ENCODE data around the gene COL18A1. TPM values are rescaled to one million over a fixed set of nuclear protein-coding genes. Genes with fewer than 3 reads are reported as not detected.
"Not testable (repeated sequence)": the region's sequence is repeated elsewhere in the genome, so short reads cannot be mapped to it uniquely, and the experiment has no call there.

COL18A1 gene
- polyA plus RNA-seq, 4 donors, result 2.2 to 34.3 (median 16.5) TPM

DNA sequence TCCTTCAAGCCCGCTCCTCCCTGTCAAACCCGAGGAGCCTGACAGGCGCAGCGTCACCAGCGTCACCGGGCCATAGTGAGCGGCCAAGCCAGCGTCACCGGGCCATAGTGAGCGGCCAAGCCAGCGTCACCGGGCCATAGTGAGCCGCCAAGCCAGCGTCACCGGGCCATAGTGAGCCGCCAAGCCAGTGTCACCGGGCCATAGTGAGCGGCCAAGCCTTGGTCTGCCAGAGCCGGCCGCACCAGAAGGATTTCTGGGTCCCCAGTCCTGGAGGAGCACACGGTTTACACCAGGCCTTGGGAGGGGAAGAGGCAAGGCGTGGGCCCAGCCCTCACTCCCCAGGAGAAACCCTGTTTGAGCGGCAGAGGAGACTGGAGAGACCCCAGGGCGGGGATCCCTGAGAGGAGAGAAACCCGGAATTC, 39.8 kb upstream of the COL18A1 start:
- H3K27ac ChIP-seq (ENCODE audit: low read depth in 1 of 3, low read length in 2 of 3), result peak overlapping the region in 1 of 3 donors; percentile 91
- WGBS, 3 donors, result 91 to 94% (median 92%) methylated on average over 25 of the region's 25 CpGs
- H3K4me1 ChIP-seq (ENCODE audit: control insufficient read depth in 3 of 3, insufficient read depth in 2 of 3, low read depth in 1 of 3, low read length in 2 of 3), result peaks cover 0 to 15% (median 0%) of the 10 kb centered on the region in 3 donors
- H3K4me3 ChIP-seq (ENCODE audit: low read depth in 1 of 3, low read length in 3 of 3), result no peak overlapping the region
- H3K9me3 ChIP-seq (ENCODE audit: control insufficient read depth in 2 of 2, insufficient read depth in 1 of 2, low read depth in 1 of 2, low read length in 1 of 2), result no peaks in the 10 kb centered on the region
- no peaks in the 10 kb centered on the region for H3K36me3 ChIP-seq (ENCODE audit: control insufficient read depth in 3 of 3, insufficient read depth in 2 of 3, low read depth in 1 of 3, low read length in 3 of 3)
- DNase-seq (no peak), FAIRE-seq (no peak)
- no peaks in the 10 kb centered on the region for H3K27me3 ChIP-seq (ENCODE audit: control insufficient read depth in 3 of 3, insufficient read depth in 3 of 3, low read length in 3 of 3)

DNA sequence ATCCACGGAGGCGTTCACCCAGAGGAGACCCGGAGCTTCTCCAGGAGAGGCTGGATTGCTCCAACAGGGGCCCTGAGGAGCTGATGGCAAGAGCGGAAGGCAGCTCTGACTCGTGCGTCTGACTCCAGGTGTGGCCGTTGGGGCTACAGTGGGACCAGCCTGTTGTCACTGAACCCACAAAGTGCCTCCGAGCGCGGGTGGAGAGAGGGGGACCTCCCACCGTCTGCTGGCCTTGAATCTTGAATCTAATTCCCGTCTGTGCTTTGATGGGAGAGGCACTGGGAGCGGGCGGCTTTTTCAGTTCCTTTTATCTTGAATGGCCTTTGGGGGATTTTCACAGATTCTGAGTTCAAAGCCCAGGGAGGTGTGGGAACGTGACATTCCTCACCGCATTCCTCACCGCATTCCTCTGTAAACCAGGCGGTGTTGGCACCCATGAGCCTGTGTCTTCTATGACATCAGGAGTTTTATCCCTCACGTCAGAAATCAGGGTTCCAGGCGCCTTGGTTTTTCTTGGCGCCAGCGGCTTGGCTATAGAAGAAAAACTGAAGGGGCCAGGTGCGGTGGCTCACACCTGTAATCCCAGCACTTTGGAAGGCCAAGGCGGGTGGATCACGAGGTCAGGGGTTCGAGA, 39.2 kb upstream of the COL18A1 start:
- H3K27ac ChIP-seq (ENCODE audit: low read depth in 1 of 3, low read length in 2 of 3), result peak overlapping the region in 1 of 3 donors; percentile 91
- 71 to 81% (median 74%) methylated on average over 26 of the region's 26 CpGs for WGBS, 3 donors
- FAIRE-seq (no peak), DNase-seq (peak in 1 of 2 donors; percentile 32)
- peaks cover 0 to 15% (median 0%) of the 10 kb centered on the region in 3 donors for H3K4me1 ChIP-seq (ENCODE audit: control insufficient read depth in 3 of 3, insufficient read depth in 2 of 3, low read depth in 1 of 3, low read length in 2 of 3)
- H3K27me3 ChIP-seq (ENCODE audit: control insufficient read depth in 3 of 3, insufficient read depth in 3 of 3, low read length in 3 of 3), result no peaks in the 10 kb centered on the region
- H3K4me3 ChIP-seq (ENCODE audit: low read depth in 1 of 3, low read length in 3 of 3), result no peak overlapping the region
- H3K9me3 ChIP-seq (ENCODE audit: control insufficient read depth in 2 of 2, insufficient read depth in 1 of 2, low read depth in 1 of 2, low read length in 1 of 2), result no peaks in the 10 kb centered on the region
- no peaks in the 10 kb centered on the region for H3K36me3 ChIP-seq (ENCODE audit: control insufficient read depth in 3 of 3, insufficient read depth in 2 of 3, low read depth in 1 of 3, low read length in 3 of 3)

GRCh38 chr21:45366476-45366875, 38.5 kb upstream of the COL18A1 start:
- H3K27ac ChIP-seq (ENCODE audit: low read depth in 1 of 3, low read length in 2 of 3), result peak overlapping the region in 1 of 3 donors; percentile 24
- no peaks in the 10 kb centered on the region for H3K27me3 ChIP-seq (ENCODE audit: control insufficient read depth in 3 of 3, insufficient read depth in 3 of 3, low read length in 3 of 3)
- FAIRE-seq, result no peak
- no peak overlapping the region for H3K4me3 ChIP-seq (ENCODE audit: low read depth in 1 of 3, low read length in 3 of 3)
- peaks cover 0 to 15% (median 0%) of the 10 kb centered on the region in 3 donors for H3K4me1 ChIP-seq (ENCODE audit: control insufficient read depth in 3 of 3, insufficient read depth in 2 of 3, low read depth in 1 of 3, low read length in 2 of 3)
- no peaks in the 10 kb centered on the region for H3K36me3 ChIP-seq (ENCODE audit: control insufficient read depth in 3 of 3, insufficient read depth in 2 of 3, low read depth in 1 of 3, low read length in 3 of 3)
- no peaks in the 10 kb centered on the region for H3K9me3 ChIP-seq (ENCODE audit: control insufficient read depth in 2 of 2, insufficient read depth in 1 of 2, low read depth in 1 of 2, low read length in 1 of 2)
- no peak for DNase-seq
- 90 to 92% (median 91%) methylated on average over 17 of the region's 17 CpGs for WGBS, 3 donors

GRCh38 chr21:45366931-45367401, 38.0 kb upstream of the COL18A1 start:
- FAIRE-seq (no peak), DNase-seq (no peak)
- Histone ChIP-seq H3K36me3 (ENCODE audit: control insufficient read depth in 3 of 3, insufficient read depth in 2 of 3, low read depth in 1 of 3, low read length in 3 of 3) (no peaks in the 10 kb centered on the region), H3K27ac (ENCODE audit: low read depth in 1 of 3, low read length in 2 of 3) (peak overlapping the region in 1 of 3 donors; percentile 67), H3K4me1 (ENCODE audit: control insufficient read depth in 3 of 3, insufficient read depth in 2 of 3, low read depth in 1 of 3, low read length in 2 of 3) (peaks cover 0 to 15% (median 0%) of the 10 kb centered on the region in 3 donors), H3K9me3 (ENCODE audit: control insufficient read depth in 2 of 2, insufficient read depth in 1 of 2, low read depth in 1 of 2, low read length in 1 of 2) (no peaks in the 10 kb centered on the region), H3K4me3 (ENCODE audit: low read depth in 1 of 3, low read length in 3 of 3) (no peak overlapping the region), H3K27me3 (ENCODE audit: control insufficient read depth in 3 of 3, insufficient read depth in 3 of 3, low read length in 3 of 3) (no peaks in the 10 kb centered on the region)
- 64 to 69% (median 68%) methylated on average over 14 of the region's 14 CpGs for WGBS, 3 donors

- H3K27me3 ChIP-seq (ENCODE audit: control insufficient read depth in 3 of 3, insufficient read depth in 3 of 3, low read length in 3 of 3), result no peaks in the 10 kb centered on the region
- H3K4me3 ChIP-seq (ENCODE audit: low read depth in 1 of 3, low read length in 3 of 3), result no peak overlapping the region
- H3K4me1 ChIP-seq (ENCODE audit: control insufficient read depth in 3 of 3, insufficient read depth in 2 of 3, low read depth in 1 of 3, low read length in 2 of 3), result peaks cover 0 to 15% (median 0%) of the 10 kb centered on the region in 3 donors
- H3K36me3 ChIP-seq (ENCODE audit: control insufficient read depth in 3 of 3, insufficient read depth in 2 of 3, low read depth in 1 of 3, low read length in 3 of 3), result no peaks in the 10 kb centered on the region
- no peaks in the 10 kb centered on the region for H3K9me3 ChIP-seq (ENCODE audit: control insufficient read depth in 2 of 2, insufficient read depth in 1 of 2, low read depth in 1 of 2, low read length in 1 of 2)
- peak overlapping the region in 1 of 3 donors; percentile 67 for H3K27ac ChIP-seq (ENCODE audit: low read depth in 1 of 3, low read length in 2 of 3)
- 72 to 85% (median 80%) methylated on average over 25 of the region's 25 CpGs for WGBS, 3 donors
- no peak for DNase-seq
- FAIRE-seq, result no peak
Measured at GRCh38 chr21:45367402-45368351, 37.3 kb upstream of the COL18A1 start.

DNA sequence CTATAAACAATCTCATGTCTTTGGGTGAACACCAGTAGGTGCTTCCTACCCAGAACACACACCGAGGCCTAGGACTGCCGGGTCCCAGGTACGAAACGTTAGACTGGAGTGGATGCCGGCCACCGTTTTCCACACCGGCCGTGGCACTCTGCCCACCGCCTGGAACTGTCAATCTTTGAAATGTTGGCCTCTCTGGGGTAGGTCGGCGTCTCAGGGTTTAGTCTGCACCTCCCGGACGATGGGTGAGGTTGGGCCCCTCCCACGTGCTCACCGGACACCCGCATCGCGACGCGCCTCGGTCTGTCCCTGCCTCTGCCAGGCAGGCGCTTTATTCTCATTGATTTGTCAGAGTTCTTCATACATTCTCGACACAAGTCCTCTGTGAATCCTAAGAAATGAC, 35.9 kb upstream of the COL18A1 start:
- H3K4me3 ChIP-seq (ENCODE audit: low read depth in 1 of 3, low read length in 3 of 3); H3K36me3 ChIP-seq (ENCODE audit: control insufficient read depth in 3 of 3, insufficient read depth in 2 of 3, low read depth in 1 of 3, low read length in 3 of 3); DNase-seq; H3K27ac ChIP-seq (ENCODE audit: low read depth in 1 of 3, low read length in 2 of 3); FAIRE-seq; H3K27me3 ChIP-seq (ENCODE audit: control insufficient read depth in 3 of 3, insufficient read depth in 3 of 3, low read length in 3 of 3); H3K9me3 ChIP-seq (ENCODE audit: control insufficient read depth in 2 of 2, insufficient read depth in 1 of 2, low read depth in 1 of 2, low read length in 1 of 2); H3K4me1 ChIP-seq (ENCODE audit: control insufficient read depth in 3 of 3, insufficient read depth in 2 of 3, low read depth in 1 of 3, low read length in 2 of 3): not testable (repeated sequence)
- 86 to 92% (median 90%) methylated on average over 23 of the region's 23 CpGs for WGBS, 3 donors

DNA sequence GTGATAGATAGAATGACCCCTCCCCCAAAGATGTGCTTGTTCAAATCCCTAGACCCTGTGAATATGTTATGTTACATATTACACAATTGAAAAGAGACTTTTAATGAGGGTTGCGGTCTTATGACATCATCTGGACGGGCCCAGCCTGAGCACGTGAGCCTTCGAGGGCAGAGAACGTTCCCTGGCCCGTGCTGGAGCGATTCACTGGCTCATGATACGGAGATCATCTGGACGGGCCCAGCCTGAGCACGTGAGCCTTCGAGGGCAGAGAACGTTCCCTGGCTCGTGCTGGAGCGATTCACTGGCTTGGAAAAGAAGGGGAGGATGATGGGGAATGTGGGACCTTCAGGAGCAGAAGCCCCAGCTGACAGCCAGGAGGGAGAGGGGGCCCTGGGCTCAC, 34.4 kb upstream of the COL18A1 start:
- H3K27me3 ChIP-seq (ENCODE audit: control insufficient read depth in 3 of 3, insufficient read depth in 3 of 3, low read length in 3 of 3), result no peaks in the 10 kb centered on the region
- no peak overlapping the region for H3K27ac ChIP-seq (ENCODE audit: low read depth in 1 of 3, low read length in 2 of 3)
- H3K4me1 ChIP-seq (ENCODE audit: control insufficient read depth in 3 of 3, insufficient read depth in 2 of 3, low read depth in 1 of 3, low read length in 2 of 3), result no peaks in the 10 kb centered on the region
- no peak for FAIRE-seq
- 75 to 82% (median 77%) methylated on average over 14 of the region's 14 CpGs for WGBS, 3 donors
- H3K4me3 ChIP-seq (ENCODE audit: low read depth in 1 of 3, low read length in 3 of 3), result no peak overlapping the region
- no peaks in the 10 kb centered on the region for H3K36me3 ChIP-seq (ENCODE audit: control insufficient read depth in 3 of 3, insufficient read depth in 2 of 3, low read depth in 1 of 3, low read length in 3 of 3)
- DNase-seq, result no peak
- H3K9me3 ChIP-seq (ENCODE audit: control insufficient read depth in 2 of 2, insufficient read depth in 1 of 2, low read depth in 1 of 2, low read length in 1 of 2), result no peaks in the 10 kb centered on the region

DNA sequence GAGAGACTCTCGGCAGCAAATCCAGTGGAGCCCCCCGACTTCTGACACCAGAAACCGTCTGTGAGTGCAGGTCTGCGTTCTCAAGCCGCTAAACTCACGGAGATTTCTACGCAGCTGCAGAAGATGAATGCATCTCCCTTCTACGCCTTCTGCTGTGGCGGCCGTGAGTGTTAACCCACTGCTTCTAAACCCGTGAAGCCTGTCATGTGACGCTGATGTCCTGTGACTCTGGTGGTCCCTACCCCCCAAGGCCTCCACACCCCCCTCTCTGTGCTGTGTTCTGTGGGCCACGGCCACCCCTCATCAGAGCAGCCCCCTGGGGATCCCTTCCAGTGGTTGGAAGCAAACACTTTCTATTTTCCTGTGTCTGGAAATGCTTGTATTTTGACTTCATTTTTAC, 33.9 kb upstream of the COL18A1 start:
- Histone ChIP-seq H3K4me1 (ENCODE audit: control insufficient read depth in 3 of 3, insufficient read depth in 2 of 3, low read depth in 1 of 3, low read length in 2 of 3) (no peaks in the 10 kb centered on the region), H3K36me3 (ENCODE audit: control insufficient read depth in 3 of 3, insufficient read depth in 2 of 3, low read depth in 1 of 3, low read length in 3 of 3) (no peaks in the 10 kb centered on the region), H3K27ac (ENCODE audit: low read depth in 1 of 3, low read length in 2 of 3) (no peak overlapping the region), H3K27me3 (ENCODE audit: control insufficient read depth in 3 of 3, insufficient read depth in 3 of 3, low read length in 3 of 3) (no peaks in the 10 kb centered on the region), H3K9me3 (ENCODE audit: control insufficient read depth in 2 of 2, insufficient read depth in 1 of 2, low read depth in 1 of 2, low read length in 1 of 2) (no peaks in the 10 kb centered on the region), H3K4me3 (ENCODE audit: low read depth in 1 of 3, low read length in 3 of 3) (no peak overlapping the region)
- 78 to 87% (median 82%) methylated on average over 12 to 13 of the region's 13 CpGs for WGBS, 3 donors
- FAIRE-seq (no peak), DNase-seq (no peak)

Measured in small intestine (tissue), 7 donors.